Kidney (tissue), 22 donors: Measurements from ENCODE around the gene ZNF622. TPM values are rescaled to one million over a fixed set of nuclear protein-coding genes. Genes with fewer than 3 reads are reported as not detected.
A peak's percentile ranks its signal among the peaks of the same experiment; 100 is the strongest.

Experiments used
- DNase-seq, 5 donors: peaks; one replicate each; pipeline ENCODE4 v3.0.0-alpha.2; 2013 to 2020
- FAIRE-seq: peaks from 2 replicates; lab custom pipeline; 2012; peaks lifted over from hg19 to GRCh38; lab: Jason Lieb, UNC
- H3K27ac ChIP-seq, 2 donors: one replicate each; pipeline ENCODE4 v1.7.0; 2013; ENCODE audit warnings: low read depth in 2 of 2, low read length in 2 of 2, inconsistent platforms in 1 of 2
- H3K27me3 ChIP-seq: one replicate; pipeline ENCODE4 v1.7.1; 2013; ENCODE audit warnings: low read length, inconsistent platforms; ENCODE audit not compliant: control insufficient read depth, insufficient read depth
- H3K36me3 ChIP-seq, 3 donors: one replicate each; pipeline versions ENCODE4 v1.7.0 to v1.7.1; 2013; ENCODE audit warnings: low read length in 3 of 3, control low read depth in 1 of 3, inconsistent platforms in 1 of 3; ENCODE audit not compliant: insufficient read depth in 3 of 3, control insufficient read depth in 2 of 3
- H3K4me1 ChIP-seq, 3 donors: one replicate each; pipeline versions ENCODE4 v1.7.0 to v1.7.1; 2013; ENCODE audit warnings: low read length in 3 of 3, inconsistent platforms in 1 of 3, low read depth in 1 of 3; ENCODE audit not compliant: control insufficient read depth in 2 of 3, insufficient read depth in 2 of 3
- H3K4me3 ChIP-seq, 3 donors: one replicate each; pipeline versions ENCODE4 v1.7.0 to v1.8.1; 2013; ENCODE audit warnings: low read length in 3 of 3, control low read depth in 1 of 3, inconsistent platforms in 1 of 3
- H3K9ac ChIP-seq, 3 donors: one replicate each; pipeline versions ENCODE4 v1.7.0 to v1.7.1; 2013; ENCODE audit warnings: low read length in 3 of 3, control low read depth in 1 of 3, inconsistent platforms in 1 of 3
- H3K9me3 ChIP-seq, 3 donors: one replicate each; pipeline versions ENCODE4 v1.7.0 to v1.7.1; 2013; ENCODE audit warnings: low read length in 3 of 3, control low read depth in 1 of 3, inconsistent platforms in 1 of 3; ENCODE audit not compliant: control insufficient read depth in 2 of 3, insufficient read depth in 1 of 3
- CTCF ChIP-seq: IDR thresholded peaks from 3 replicates; pipeline ENCODE4 v1.5.1; 2012; ENCODE audit warnings: mild to moderate bottlenecking, moderate library complexity, borderline replicate concordance; ENCODE audit not compliant: insufficient read depth; ENCODE audit errors: extremely low read depth
- intact Hi-C: fragments of 100-400 bp; cut with DNase I; formaldehyde crosslinking; loops from one replicate; pipeline ENCODE4 v1.11.1; 2022
- long read RNA-seq, 10 donors: library from polyadenylated mRNA in 1 of 10; unstranded in 1 of 10; transcript quantifications; one replicate each; pipeline ENCODE4 v2.0.0 and lab custom pipeline, GENCODE V29; 2021 to 2026
- polyA plus RNA-seq: library from polyadenylated mRNA; stranded (reverse); fragments of 350-450 nt; fragmentation: Illumina TruSeq; extraction: RNeasy Lipid Tissue Mini Kit (QIAGEN cat#74804); gene quantifications from one replicate; pipeline ENCODE4 v1.2.3, GENCODE V29; 2014; ENCODE audit warnings: low read depth, low replicate concordance; ENCODE audit not compliant: insufficient read depth
- total RNA-seq: library from RNA; stranded (reverse); fragmentation: NEBNext Ultra II Directional; extraction: Animal tissue kit (Norgen Biotek cat#: 25700); gene quantifications from one replicate; pipeline ENCODE4 v1.2.1, GENCODE V29; 2021
- donor health status: control.
- donor health status: control.
- donor health status: control.
- donor health status: control.
- donor health status: control.
- donor health status: DM: yes; HTN: yes; CAD: no.
- donor health status: Normal renal cell carcinoma (clear cell type).

ZNF622 gene, protein sequence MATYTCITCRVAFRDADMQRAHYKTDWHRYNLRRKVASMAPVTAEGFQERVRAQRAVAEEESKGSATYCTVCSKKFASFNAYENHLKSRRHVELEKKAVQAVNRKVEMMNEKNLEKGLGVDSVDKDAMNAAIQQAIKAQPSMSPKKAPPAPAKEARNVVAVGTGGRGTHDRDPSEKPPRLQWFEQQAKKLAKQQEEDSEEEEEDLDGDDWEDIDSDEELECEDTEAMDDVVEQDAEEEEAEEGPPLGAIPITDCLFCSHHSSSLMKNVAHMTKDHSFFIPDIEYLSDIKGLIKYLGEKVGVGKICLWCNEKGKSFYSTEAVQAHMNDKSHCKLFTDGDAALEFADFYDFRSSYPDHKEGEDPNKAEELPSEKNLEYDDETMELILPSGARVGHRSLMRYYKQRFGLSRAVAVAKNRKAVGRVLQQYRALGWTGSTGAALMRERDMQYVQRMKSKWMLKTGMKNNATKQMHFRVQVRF
- total RNA-seq (30.2 TPM), polyA plus RNA-seq (26.0 TPM)
- long read RNA-seq, donor 1, transcript ZNF622-201 (6 exons, 1,699 nt) = major isoform, 6 of 12 reads
- long read RNA-seq, donor 1, partial matches to known transcripts = 6 of 12 reads
- long read RNA-seq, donor 1, other reads (novel, unspliced or antisense) = 0 of 12 reads
- long read RNA-seq, donor 2, transcript ZNF622-201 (6 exons, 1,699 nt) = major isoform, 11 of 11 reads
- long read RNA-seq, donor 2, partial matches to known transcripts = 0 of 11 reads
- long read RNA-seq, donor 2, other reads (novel, unspliced or antisense) = 0 of 11 reads
- long read RNA-seq, donor 3, transcript ZNF622-201 (6 exons, 1,699 nt) = major isoform, 8 of 8 reads
- long read RNA-seq, donor 3, partial matches to known transcripts = 0 of 8 reads
- long read RNA-seq, donor 3, other reads (novel, unspliced or antisense) = 0 of 8 reads
- long read RNA-seq, donor 4, partial matches to known transcripts = 0 of 4 reads
- long read RNA-seq, donor 4, other reads (novel, unspliced or antisense) = 0 of 4 reads
- long read RNA-seq, donor 5 = 0 reads
- long read RNA-seq, donor 6, transcript ZNF622-201 (6 exons, 1,699 nt) = major isoform, 5 of 13 reads
- long read RNA-seq, donor 6, partial matches to known transcripts = 8 of 13 reads
- long read RNA-seq, donor 6, other reads (novel, unspliced or antisense) = 0 of 13 reads
- long read RNA-seq, donor 7, transcript ZNF622-201 (6 exons, 1,699 nt) = major isoform, 30 of 30 reads
- long read RNA-seq, donor 7, partial matches to known transcripts = 0 of 30 reads
- long read RNA-seq, donor 7, other reads (novel, unspliced or antisense) = 0 of 30 reads
- long read RNA-seq, donor 8, partial matches to known transcripts = 11 of 15 reads
- long read RNA-seq, donor 8, other reads (novel, unspliced or antisense) = 0 of 15 reads
- long read RNA-seq, donor 9, partial matches to known transcripts = 6 of 8 reads
- long read RNA-seq, donor 9, other reads (novel, unspliced or antisense) = 0 of 8 reads
- long read RNA-seq, donor 10, transcript ZNF622-201 (6 exons, 1,699 nt) = major isoform, 9 of 17 reads
- long read RNA-seq, donor 10, partial matches to known transcripts = 8 of 17 reads
- long read RNA-seq, donor 10, other reads (novel, unspliced or antisense) = 0 of 17 reads

DNA sequence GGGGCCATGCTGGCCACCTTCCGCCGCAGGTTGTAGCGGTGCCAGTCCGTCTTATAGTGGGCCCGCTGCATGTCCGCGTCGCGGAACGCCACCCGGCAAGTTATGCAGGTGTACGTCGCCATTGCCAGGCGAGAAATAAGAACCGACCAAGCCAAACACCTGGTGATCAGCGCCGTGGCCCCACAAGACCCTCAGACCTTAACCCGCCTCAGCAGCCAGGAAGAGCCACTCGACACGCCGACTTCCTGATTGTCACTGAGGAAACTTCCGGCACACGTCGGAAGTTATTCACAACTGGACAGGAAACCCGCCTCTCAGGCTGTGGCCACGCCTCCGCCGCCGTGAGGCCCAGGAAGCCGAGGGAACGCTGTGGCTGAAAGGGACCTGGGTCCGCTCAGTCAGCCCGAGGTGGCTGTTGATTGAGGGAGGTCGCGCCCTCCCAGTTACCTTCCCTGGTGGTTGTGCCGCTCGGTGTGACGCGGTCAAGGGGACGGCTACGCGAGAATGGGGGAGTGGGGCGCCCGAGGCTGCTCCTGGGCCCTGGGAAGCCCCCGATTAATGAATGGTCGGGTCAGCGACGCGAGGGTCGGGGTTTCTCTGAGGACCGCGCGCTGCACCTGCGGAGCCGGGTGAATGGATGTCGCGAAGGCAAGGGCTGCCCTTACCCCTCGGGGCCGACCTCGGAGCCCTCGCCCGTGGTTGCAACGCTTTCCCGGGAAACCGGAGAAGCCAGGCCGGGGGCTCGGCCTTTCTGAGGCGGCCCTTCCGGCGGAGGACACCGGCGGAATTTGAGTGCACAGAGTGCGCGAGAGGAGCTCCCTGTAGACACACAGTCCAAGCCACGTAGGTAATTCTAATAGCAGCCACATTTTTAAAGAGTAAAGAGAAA lies at the start of gene ZNF622:
TSS of gene ZNF622 (minus strand) at position 257 of the 889 bp plus-strand sequence. CDS start at position 122, 135 bp downstream.
- Histone ChIP-seq H3K4me3 (peak within 1 kb of the TSS; percentile 93 to 99 (median 95)), H3K27ac (peak within 1 kb of the TSS; percentile 78 to 92), H3K27me3 (no peaks in the 10 kb centered on the region), H3K36me3 (peaks cover 0 to 20% (median 17%) of the 10 kb centered on the region in 3 donors), H3K4me1 (peaks cover 0 to 24% (median 15%) of the 10 kb centered on the region in 3 donors), H3K9me3 (no peaks in the 10 kb centered on the region), H3K9ac (peak within 1 kb of the TSS; percentile 90 to 94 (median 93))
- DNase-seq = peak; percentile 92 to 97 (median 96)
- TF ChIP-seq CTCF = no peak
- intact Hi-C loops = no loop called here
- FAIRE-seq = no peak

DNA sequence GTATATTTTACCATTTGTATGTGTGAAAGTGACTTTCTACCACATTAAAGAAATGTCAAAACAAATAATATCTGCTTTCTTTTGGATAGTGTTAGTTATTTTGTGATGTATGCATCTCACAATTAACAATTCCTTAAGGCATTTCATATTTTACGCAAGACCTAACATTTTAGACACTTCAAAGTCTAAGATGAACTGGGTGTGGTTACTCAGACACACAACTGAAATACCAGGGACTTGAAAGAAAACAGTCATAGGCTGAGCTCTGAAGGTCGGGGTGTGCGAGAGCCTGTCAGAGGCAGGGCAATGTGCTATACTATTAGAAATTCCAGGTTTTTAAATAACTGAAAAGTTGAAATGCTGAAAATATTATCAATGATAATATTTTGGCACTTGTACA lies 44.5 kb upstream of the ZNF622 start:
- Histone ChIP-seq H3K4me1 (peaks cover 0 to 5% (median 4%) of the 10 kb centered on the region in 3 donors), H3K27me3 (no peaks in the 10 kb centered on the region), H3K9ac (no peak overlapping the region), H3K36me3 (no peaks in the 10 kb centered on the region), H3K9me3 (no peaks in the 10 kb centered on the region), H3K27ac (no peak overlapping the region), H3K4me3 (no peak overlapping the region)
- TF ChIP-seq CTCF = no peak
- intact Hi-C loops = no loop called here
- FAIRE-seq = no peak
- no peak for DNase-seq
